Stimulated activated CD8-positive, alpha-beta memory T cell treated with anti-CD3 and anti-CD28 coated beads, Interleukin-4, amount 100 ng/mL, for 48 hours (primary cell): ENCODE data around the gene RAVER2.
"Not testable (repeated sequence)": the region's sequence is repeated elsewhere in the genome, so short reads cannot be mapped to it uniquely, and the experiment has no call there.

ENCODE experiments used
- DNase-seq: peaks from one replicate; pipeline ENCODE4 v3.0.0-alpha.2; 2020

Gene RAVER2

GRCh38 chr1:64750092-64750491 lies 5.2 kb downstream of the RAVER2 start:
- no peak for DNase-seq

GRCh38 chr1:64750875-64751274 lies 6.0 kb downstream of the RAVER2 start:
- no peak for DNase-seq

DNA sequence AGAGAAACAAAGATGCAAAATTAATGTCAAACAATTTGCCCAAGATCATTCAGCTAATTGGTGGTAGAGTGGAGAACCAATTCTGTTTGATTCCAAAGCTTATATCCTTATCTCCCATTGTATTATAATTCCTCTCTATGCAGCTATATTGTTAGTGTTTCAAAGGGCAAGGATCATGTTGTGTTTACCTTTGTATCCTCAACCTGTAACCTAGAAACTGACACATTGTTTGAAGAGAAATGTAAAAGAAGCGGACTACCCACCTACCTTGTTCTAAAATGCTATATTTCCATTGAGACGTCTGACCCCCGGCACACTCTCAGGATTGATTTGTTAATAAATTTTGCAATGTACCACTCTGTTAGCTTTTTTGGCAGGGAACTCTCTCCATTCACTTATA lies 9.3 kb downstream of the RAVER2 start:
- DNase-seq: no peak

- DNase-seq: no peak
These were observed 10.5 kb downstream of the RAVER2 start for GRCh38 chr1:64755361-64755760.

DNA sequence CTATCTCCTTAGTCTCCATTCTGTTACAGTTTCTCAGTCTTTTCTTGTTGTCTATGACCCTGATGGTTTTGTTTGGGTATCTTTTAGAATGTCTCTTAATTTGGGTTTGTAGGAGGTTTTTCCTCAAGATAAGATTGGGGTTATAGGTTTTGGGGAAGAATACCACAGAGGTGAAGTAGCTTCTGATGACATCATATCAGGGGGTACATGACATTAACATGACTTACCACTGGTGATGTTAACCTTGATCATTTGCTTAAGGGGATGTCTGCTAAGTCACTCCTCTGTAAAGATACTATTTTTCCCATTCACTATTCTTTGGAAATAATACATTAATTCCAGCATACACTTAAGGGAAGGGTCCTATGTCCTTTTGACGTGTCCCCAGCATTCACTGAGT lies 11.9 kb downstream of the RAVER2 start:
- DNase-seq: no peak

DNA sequence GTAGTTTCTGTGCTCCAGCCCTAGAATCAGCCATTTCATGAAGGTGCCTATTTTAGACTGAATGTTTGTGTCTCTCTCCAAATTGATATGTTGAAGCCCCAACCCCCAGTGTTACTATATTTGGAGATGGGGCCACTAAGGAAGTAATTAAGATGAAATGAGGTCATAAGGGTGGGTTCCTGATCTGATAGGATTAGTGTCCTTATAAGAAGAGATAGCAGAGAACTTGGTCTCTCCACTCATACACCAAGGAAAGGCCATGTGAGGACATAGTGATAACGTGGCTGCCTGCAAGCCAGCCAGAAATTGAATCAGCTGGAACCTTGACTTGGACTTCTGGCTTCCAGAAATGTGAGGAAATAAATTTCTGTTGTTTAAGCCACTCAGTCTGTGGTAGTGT lies 12.3 kb downstream of the RAVER2 start:
- DNase-seq: no peak

- DNase-seq: no peak
These were observed 13.4 kb downstream of the RAVER2 start for GRCh38 chr1:64758233-64758632.

DNA sequence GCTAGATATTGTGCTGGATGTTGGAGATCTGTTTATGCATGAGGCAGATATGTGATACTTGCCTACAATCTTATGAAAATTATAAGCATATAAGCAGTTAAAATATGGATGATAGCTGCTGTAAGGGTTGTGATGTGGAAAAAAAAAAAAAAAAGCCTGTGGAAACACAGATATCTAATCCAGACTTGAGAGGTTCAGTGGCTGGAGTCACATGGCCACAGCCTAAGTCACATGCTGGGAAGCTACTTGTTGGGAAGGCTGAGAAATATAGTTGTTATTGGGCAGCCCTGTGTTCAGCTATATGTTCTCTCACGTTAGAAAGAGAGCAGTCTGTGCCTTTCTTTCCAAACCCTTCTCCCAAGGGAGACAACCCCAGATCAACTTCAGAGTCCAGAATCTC lies 15.1 kb downstream of the RAVER2 start:
- DNase-seq: no peak

DNA sequence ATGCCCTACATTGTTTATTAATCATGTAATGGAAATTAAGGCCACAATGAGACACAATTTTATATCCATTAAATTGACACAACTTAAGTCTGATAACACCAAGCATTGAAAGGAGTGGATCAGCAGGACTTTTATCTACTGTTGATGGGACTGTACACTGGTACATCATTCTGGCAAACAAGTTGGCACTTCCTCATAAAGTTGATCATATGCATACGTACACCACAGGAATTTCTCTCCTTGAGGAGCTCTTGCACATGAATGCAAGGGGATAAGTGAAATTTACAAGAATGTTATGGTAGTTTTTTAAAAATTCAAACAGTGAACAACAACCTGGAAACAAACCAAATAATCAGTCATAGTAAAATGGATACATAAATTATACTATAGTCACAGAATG lies 20.1 kb downstream of the RAVER2 start:
- DNase-seq: no peak

- no peak for DNase-seq
These were observed 21.0 kb downstream of the RAVER2 start for GRCh38 chr1:64765826-64766225.

DNA sequence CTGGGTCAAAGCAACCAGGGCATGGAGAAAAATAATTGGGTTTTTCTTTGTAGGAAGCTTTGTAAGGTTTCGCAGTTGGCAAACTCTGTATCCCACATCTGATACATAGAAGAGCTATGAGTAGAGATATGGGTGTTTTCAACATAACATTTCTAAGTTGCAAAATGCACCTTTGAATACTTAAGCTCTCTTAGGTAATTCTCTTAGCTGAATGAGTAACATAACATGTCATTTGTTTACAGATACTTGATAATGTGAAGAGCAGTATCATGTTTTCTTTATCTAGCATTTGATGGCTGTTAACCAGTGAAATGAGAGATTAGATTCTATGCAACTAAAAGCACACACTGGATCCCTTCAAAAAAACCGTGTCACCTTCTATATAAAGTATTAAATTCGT lies 21.6 kb downstream of the RAVER2 start:
- DNase-seq: no peak

DNA sequence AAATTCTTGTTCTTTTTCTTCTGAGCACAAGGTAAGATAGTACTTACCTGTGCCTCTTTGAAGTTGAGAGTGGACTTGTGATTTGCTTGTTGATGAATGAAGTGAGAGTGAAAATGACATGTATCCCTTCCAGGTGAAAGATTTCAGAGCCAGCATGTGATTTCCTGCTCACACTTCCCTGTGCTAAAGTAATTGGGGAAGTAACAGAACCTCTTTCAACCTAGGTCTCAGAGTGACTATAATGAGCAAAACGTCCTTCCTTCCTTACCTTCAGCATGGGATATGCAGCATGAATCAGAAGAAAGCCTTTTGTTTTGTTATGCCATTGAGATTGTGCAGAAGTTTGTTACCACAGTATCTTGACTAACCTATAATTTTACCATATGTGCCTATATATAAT lies 24.6 kb downstream of the RAVER2 start:
- DNase-seq: no peak

- DNase-seq: no peak
These were observed 25.1 kb downstream of the RAVER2 start for GRCh38 chr1:64769971-64770370.

- DNase-seq: not testable (repeated sequence)
These were observed 28.4 kb downstream of the RAVER2 start for GRCh38 chr1:64773306-64773705.

DNA sequence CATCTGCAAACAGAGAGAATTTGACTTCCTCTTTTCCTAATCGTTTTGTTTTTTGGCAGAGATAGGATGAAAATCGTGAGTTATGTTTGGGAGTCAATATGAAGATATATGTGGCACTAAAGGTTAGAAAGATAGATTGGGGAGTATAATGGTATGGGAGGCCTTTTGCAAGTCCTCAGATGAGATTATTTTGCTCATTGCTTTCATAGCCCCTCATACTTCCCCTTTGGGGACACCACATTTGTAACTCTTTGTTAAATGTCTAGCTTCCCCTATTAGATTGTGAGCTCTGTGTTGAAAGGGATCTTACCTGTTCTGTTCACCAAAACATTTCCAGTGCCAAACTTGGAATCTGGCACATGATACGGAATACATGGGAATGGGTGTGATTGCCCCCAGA lies 30.2 kb downstream of the RAVER2 start:
- DNase-seq: no peak

DNA sequence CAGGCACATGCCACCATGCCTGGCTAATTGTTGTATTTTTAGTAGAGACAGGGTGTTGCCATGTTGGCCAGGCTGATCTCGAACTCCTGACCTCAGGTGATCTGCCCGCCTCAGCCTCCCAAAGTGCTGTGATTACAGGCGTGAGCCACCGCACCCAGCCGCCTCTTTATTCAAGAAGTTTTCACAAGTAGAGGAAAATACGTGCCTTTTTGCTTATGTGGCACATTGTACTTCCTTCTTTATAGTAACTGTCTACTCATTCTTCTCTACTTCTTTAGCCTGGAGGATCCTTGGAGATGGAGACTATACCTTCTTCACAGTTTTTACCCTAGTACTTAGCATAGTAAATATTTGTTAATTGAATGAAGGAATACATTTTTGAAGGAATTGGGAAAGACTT lies 37.2 kb downstream of the RAVER2 start:
- DNase-seq: not testable (repeated sequence)

GRCh38 chr1:64782848-64783247 lies 38.0 kb downstream of the RAVER2 start:
- not testable (repeated sequence) for DNase-seq

- no peak for DNase-seq
These were observed 46.1 kb downstream of the RAVER2 start for GRCh38 chr1:64790832-64791487.

DNA sequence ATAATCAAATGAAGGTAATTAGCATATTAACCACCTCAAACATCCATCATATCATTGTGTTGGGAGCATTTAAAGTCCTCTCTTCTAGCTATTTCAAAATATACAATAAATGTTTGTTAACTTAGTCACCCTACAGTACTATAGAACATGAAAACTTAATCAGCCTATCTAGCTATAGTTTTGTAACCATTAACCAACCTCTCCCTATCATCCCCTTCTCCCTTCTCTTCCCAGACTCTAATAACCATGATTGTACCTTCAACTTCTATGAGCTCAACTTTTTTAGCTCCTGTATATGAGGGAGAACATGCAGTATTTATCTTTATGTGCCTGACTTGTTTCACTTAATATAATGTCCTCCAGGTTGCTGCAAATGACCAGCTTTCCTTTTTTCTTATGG lies 54.0 kb downstream of the RAVER2 start:
- no peak for DNase-seq

DNA sequence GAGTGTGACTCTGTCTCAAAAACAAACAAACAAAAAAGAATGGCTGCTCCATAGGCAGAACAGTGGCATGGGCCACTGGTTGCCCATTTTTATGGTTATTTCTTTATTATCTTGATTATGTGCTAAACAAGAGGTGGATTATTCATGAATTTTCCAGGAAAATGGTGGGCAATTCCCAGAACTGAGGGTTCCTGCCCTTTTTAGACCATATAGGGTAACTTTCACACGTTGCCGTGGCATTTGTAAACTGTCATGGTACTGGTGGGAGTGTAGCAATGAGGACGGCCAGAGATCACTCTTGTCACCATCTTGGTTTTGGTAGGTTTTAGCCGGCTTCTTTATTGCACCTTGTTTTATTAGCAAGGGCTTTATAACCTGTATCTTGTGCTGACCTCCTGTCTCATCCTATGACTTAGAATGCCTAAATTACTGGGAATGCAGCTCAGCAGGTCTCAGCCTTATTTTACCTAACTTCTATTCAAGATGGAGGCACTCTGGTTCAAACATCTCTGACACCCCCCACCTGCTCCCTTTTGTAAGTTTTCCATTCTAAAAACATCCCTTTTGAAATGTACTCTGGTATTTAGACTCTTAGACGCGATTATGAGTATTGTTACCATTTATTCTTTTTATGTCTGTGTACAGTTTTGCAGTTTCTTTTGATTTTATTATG lies 57.1 kb downstream of the RAVER2 start:
- no peak for DNase-seq

DNA sequence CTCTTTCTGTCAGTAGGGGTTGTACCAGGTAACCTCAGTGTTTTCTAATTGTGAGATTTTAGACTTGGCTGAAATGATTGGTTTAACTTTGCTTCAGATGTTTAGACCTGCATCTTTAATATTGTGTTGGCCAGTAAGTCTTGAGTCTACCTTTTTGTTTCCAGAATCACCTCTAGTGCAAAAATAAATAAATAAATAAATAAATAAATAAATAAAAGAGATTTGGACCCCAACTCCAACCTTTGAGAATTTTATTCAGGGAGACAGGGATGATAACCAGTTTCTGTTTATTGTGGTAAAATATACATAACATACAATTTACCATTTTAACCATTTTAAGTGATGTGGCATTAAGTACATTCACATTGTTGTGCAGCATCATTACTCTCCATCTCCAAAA lies 64.4 kb downstream of the RAVER2 start:
- DNase-seq: no peak

- DNase-seq: no peak
These were observed 65.1 kb downstream of the RAVER2 start for GRCh38 chr1:64810001-64810400.

- DNase-seq: no peak
These were observed 66.3 kb downstream of the RAVER2 start for GRCh38 chr1:64811131-64811530.

DNA sequence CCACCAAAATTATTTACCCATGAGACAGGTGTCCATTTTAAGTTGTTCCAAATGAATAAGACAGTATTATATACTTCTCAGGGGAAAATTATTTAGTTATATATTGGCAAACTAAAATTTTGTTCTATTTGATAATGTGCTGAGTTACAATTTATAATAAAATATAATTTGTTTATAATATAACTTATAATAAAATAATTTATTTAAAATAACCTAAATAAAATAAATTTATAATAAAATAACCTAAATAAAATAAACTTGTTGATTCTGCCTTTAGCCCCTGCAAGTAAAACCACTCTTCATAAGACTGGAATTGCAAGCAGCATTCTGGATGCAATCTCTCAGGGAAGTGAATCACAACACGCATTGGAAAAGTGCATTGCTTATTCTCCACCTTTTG lies 69.6 kb downstream of the RAVER2 start:
- DNase-seq: no peak

- not testable (repeated sequence) for DNase-seq
These were observed 72.5 kb downstream of the RAVER2 start for GRCh38 chr1:64817364-64817763.
